ENCODE measurements around the gene DLK1. TPM values are rescaled to one million over a fixed set of nuclear protein-coding genes. Genes with fewer than 3 reads are reported as not detected.

The DLK1 gene
- total RNA-seq, 1 donor from 2014 or later, result not detected

DNA sequence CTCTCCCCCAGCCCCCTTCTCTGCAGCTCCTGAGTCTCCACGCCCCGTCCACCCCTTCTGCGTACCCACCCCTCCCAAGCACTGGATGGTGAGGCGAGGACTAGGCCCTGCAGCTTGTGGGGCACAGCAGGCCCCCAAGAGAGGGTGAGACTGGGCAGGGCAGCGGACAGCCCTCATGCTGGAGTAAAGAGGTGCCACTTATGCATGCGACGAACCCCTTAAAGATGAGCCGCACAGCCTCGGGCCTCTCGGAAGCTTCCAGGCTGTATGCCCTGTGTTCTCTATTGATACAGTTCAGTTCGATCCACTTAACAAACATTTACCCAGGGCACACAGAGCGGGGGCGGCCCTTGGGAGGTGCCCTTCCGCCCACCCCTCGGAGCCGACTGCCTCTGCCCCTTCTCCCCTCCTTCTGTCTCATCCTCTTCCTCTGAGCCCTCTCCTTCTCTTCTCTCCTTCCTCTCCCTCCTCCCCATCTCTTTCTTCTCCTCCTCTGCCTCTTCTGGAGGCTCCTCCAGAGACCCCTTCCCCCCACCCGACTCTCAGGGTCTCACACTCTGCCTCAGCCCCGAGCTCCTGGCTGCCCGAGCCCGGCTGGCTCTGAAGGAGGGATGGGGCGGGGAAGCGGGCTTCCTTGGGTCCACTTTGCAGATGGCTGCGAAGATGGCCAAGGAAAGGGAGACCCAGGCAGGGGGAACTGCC lies 32.7 kb upstream of the DLK1 start:
- ChIA-PET POLR2A (no interaction called here), CTCF (no interaction called here)
- DNase-seq, result no peak
- H3K36me3 Mint-ChIP-seq (ENCODE audit: low read depth), result no peaks in the 10 kb centered on the region
- TF ChIP-seq, protein P1, sequence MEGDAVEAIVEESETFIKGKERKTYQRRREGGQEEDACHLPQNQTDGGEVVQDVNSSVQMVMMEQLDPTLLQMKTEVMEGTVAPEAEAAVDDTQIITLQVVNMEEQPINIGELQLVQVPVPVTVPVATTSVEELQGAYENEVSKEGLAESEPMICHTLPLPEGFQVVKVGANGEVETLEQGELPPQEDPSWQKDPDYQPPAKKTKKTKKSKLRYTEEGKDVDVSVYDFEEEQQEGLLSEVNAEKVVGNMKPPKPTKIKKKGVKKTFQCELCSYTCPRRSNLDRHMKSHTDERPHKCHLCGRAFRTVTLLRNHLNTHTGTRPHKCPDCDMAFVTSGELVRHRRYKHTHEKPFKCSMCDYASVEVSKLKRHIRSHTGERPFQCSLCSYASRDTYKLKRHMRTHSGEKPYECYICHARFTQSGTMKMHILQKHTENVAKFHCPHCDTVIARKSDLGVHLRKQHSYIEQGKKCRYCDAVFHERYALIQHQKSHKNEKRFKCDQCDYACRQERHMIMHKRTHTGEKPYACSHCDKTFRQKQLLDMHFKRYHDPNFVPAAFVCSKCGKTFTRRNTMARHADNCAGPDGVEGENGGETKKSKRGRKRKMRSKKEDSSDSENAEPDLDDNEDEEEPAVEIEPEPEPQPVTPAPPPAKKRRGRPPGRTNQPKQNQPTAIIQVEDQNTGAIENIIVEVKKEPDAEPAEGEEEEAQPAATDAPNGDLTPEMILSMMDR (IDR thresholded peaks at IDR 0.05), result no peak
- H3K27me3 Mint-ChIP-seq, result peaks cover 4% of the 10 kb centered on the region
- no peaks in the 10 kb centered on the region for H3K9me3 Mint-ChIP-seq
- no peak for ATAC-seq (ENCODE audit: low read depth)
- H3K4me3 Mint-ChIP-seq, result no peak overlapping the region
- no peak overlapping the region for H3K27ac Mint-ChIP-seq
- intact Hi-C loops (cut with micrococcal nuclease), result no loop called here
- H3K4me1 Mint-ChIP-seq, result no peaks in the 10 kb centered on the region

DNA sequence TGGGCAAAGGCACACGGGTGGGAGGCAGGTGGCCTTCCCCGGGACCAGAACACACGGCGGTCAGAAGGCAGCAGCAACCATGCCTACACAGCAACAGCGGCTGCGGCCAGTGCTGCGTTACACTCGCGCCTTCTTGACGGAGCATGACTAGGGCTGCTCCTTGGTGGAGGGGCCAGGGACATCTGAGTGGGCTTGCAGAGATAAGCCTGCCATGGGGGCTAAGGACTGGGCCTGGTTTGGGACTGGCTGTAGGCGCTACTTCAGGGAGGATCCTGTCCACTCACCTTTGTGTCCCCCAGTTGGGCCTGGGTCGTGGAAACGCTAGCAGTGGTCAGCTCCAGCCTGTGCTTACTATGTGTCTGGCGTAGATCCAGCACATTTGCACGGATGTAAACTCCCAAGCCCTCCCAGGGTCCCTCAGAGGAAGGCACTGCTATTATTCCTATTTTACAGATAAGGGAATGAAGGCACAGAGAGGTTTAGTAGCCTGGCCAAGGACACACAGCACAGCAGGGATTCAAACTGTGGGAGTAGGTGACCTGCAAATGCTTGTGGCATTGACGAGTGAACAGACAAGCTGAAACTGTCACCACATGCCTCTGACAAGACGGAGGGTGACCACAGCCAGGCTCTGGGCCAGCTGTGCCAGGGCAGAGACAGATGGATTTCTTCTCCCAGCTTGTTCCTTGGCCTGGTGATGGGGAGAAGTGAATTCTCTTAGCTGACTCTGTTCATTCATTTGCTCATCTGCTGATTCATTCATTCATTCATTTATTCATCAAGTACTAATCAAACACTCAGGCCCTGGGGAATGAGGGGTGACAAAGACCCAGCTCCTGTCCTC lies 31.9 kb upstream of the DLK1 start:
- ChIA-PET POLR2A (no interaction called here), CTCF (no interaction called here)
- H3K36me3 Mint-ChIP-seq (ENCODE audit: low read depth), result no peaks in the 10 kb centered on the region
- no peak for DNase-seq
- H3K4me1 Mint-ChIP-seq, result no peaks in the 10 kb centered on the region
- TF ChIP-seq, protein P1 (IDR thresholded peaks at IDR 0.05), result no peak
- H3K4me3 Mint-ChIP-seq, result no peak overlapping the region
- H3K27ac Mint-ChIP-seq, result no peak overlapping the region
- H3K27me3 Mint-ChIP-seq, result peaks cover 6% of the 10 kb centered on the region
- intact Hi-C loops (cut with micrococcal nuclease), result no loop called here
- no peak for ATAC-seq (ENCODE audit: low read depth)
- H3K9me3 Mint-ChIP-seq, result no peaks in the 10 kb centered on the region

DNA sequence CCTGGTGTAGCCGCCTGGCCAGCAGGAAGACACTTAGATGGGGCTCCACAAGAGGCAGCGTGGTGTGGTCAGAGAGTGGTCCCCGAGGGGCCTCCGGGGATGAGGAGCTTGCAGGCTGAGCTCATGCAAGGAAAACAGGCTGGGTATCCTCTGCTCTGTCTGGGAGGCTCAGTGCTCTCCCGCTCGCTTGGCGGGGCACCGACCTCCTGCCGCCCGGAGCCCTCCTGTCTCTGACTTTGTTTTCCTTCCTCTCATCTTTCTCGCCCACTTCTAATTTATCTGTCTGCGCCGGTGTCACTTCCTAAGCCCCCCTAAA lies 31.3 kb upstream of the DLK1 start:
- intact Hi-C loops (cut with micrococcal nuclease), result no loop called here
- CTCF ChIA-PET, result no interaction called here
- Mint-ChIP-seq H3K4me1 (no peaks in the 10 kb centered on the region), H3K4me3 (no peak overlapping the region), H3K36me3 (ENCODE audit: low read depth) (no peaks in the 10 kb centered on the region), H3K27ac (no peak overlapping the region), H3K27me3 (peaks cover 6% of the 10 kb centered on the region), H3K9me3 (no peaks in the 10 kb centered on the region)
- DNase-seq, result no peak
- TF ChIP-seq, protein P1 (IDR thresholded peaks at IDR 0.05), result no peak
- POLR2A ChIA-PET, result no interaction called here
- no peak for ATAC-seq (ENCODE audit: low read depth)

DNA sequence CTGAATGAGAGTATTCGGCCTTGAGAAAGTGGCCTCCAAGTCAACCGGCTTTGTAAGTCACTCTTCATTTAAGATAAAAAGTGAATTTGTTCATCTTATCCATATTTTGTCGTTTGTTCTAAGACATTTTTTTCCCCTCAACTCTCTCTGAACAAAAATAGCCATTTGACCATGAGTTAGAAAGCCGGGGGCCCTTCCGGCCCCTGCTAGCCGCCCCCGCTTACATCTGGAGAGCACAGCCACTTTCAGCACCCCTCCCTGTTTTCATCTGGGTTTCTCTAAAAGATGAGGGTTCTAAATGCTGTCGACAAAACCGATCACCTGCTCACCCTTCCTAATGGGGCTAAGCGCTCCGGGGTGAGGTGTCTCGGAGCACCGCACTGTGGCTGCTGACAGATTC lies 30.7 kb upstream of the DLK1 start:
- no peak overlapping the region for H3K27ac Mint-ChIP-seq
- H3K9me3 Mint-ChIP-seq, result no peaks in the 10 kb centered on the region
- ChIA-PET CTCF (no interaction called here), POLR2A (no interaction called here)
- no peak for DNase-seq
- peaks cover 6% of the 10 kb centered on the region for H3K27me3 Mint-ChIP-seq
- intact Hi-C loops (cut with micrococcal nuclease), result no loop called here
- no peak overlapping the region for H3K4me3 Mint-ChIP-seq
- H3K4me1 Mint-ChIP-seq, result no peaks in the 10 kb centered on the region
- TF ChIP-seq, protein P1 (IDR thresholded peaks at IDR 0.05), result no peak
- ATAC-seq (ENCODE audit: low read depth), result no peak
- no peaks in the 10 kb centered on the region for H3K36me3 Mint-ChIP-seq (ENCODE audit: low read depth)

DNA sequence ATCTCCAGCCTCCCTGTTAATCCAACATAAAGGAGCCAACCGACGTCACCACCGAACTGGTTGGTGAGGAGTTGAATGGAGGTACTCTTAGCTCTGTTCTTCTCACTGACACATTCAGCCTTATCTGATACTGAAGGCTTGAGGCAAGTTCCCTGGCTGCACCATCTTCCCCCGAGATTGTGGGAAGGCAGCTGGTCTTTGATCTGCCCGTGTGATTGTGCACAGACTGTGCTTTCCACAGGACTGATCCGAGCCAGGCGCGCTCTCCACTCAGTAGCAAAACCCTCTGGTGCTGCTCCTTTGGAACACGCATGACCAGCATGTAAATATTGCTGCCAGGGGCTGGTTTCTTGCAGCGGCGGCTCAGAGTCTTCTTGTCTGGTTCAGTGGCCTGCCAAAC lies 30.1 kb upstream of the DLK1 start:
- no peak for ATAC-seq (ENCODE audit: low read depth)
- TF ChIP-seq, protein P1 (IDR thresholded peaks at IDR 0.05), result no peak
- intact Hi-C loops (cut with micrococcal nuclease), result no loop called here
- no peaks in the 10 kb centered on the region for H3K36me3 Mint-ChIP-seq (ENCODE audit: low read depth)
- H3K4me1 Mint-ChIP-seq, result no peaks in the 10 kb centered on the region
- no peaks in the 10 kb centered on the region for H3K9me3 Mint-ChIP-seq
- no peak overlapping the region for H3K4me3 Mint-ChIP-seq
- no peak overlapping the region for H3K27ac Mint-ChIP-seq
- ChIA-PET POLR2A (no interaction called here), CTCF (no interaction called here)
- DNase-seq, result no peak
- H3K27me3 Mint-ChIP-seq, result peaks cover 6% of the 10 kb centered on the region

All from activated B cell treated with CpG ODN at 0.5 μM for 24 hours (primary cell).